G401.6 (cell line): ENCODE measurements around the gene GOLIM4.

Experiments used
- FAIRE-seq: peaks from 2 replicates; lab custom pipeline; 2012; peaks lifted over from hg19 to GRCh38; lab: Jason Lieb, UNC

Gene GOLIM4

DNA sequence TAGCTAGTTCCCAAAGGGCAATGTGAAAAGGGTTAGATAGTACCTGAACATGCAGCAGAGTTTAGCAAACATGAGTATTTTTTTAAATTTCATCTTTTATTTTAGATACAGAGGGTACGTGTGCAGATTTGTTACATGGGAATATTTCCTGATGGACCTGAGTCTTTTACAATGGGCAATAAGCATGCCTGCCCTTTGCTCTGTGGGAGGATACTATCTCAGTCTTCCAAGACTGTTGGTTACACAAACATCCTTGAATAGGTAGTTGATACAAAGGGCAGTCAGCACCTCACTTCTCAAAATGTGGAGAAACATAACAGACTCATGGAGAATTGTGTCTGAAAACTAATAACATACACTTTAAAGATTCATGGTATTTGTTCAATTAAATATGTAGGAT is 103.3 kb downstream of the GOLIM4 start:
- FAIRE-seq: no peak

GRCh38 chr3:167991213-167991612 is 104.5 kb downstream of the GOLIM4 start:
- no peak for FAIRE-seq

- FAIRE-seq: no peak
Observed at GRCh38 chr3:167989999-167990398, 105.7 kb downstream of the GOLIM4 start.

GRCh38 chr3:167989066-167989465 is 106.7 kb downstream of the GOLIM4 start:
- no peak for FAIRE-seq

DNA sequence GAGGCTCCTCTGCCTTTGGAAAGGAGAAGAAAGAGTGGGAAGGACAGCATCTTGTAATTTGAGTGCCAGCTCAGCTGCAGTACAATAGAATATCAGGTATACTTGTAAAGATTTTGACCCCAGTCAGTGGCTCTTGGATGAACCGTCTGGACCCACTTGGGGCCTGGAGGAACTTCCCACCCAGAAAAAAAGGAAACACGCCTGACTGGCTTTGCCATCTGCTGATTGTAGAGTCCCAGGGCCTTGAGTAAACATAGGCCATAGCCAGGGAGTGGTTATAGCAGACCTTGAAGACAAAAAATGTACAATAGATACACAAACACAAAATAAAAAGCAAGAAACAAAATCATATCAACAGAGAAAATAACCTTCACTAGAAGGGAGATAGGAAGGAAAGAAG is 112.1 kb downstream of the GOLIM4 start:
- FAIRE-seq: no peak

- FAIRE-seq: no peak
Observed at GRCh38 chr3:167978486-167978885, 117.2 kb downstream of the GOLIM4 start.

- no peak for FAIRE-seq
Observed at GRCh38 chr3:167978071-167978470, 117.7 kb downstream of the GOLIM4 start.

GRCh38 chr3:167976516-167977361 is 119.0 kb downstream of the GOLIM4 start:
- no peak for FAIRE-seq

DNA sequence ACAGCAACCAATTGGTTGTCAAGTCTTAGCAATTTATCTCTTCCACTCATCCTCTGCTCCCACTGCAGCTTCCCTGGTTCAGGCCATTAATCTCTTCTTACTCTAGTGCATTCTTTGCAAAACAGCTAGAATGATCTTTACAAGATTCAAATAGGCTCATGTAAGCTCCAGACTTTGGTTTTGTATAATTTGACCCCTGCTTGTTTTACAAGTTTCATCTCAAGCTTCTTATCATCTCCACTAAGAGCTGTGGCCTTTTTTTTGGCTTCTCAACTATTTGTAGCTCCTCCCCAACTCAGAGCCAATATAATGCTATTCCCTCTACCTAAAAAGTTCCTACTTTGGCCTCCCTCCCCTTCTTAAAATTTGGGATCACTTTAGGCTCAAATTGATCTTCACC is 121.8 kb downstream of the GOLIM4 start:
- FAIRE-seq: no peak

DNA sequence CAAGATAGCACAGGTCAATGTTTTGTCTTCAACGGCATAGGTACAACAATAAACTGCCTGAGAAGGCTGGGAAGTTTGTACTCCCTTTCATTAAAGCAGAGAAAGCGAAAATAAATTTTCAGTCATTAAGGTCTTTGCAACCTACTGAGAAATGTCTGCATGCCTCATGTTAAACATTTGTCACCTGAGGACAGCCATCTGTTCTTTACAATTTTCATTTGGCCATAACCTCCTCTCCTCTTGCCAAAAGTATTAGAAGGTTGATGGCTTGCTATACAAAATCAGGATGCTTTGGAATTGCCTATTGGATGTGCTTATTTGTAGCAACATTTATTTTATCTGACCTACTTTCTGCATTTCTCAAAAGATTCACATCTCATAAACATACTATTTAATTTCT is 122.7 kb downstream of the GOLIM4 start:
- FAIRE-seq: no peak

GRCh38 chr3:167972502-167972901 is 123.2 kb downstream of the GOLIM4 start:
- no peak for FAIRE-seq

DNA sequence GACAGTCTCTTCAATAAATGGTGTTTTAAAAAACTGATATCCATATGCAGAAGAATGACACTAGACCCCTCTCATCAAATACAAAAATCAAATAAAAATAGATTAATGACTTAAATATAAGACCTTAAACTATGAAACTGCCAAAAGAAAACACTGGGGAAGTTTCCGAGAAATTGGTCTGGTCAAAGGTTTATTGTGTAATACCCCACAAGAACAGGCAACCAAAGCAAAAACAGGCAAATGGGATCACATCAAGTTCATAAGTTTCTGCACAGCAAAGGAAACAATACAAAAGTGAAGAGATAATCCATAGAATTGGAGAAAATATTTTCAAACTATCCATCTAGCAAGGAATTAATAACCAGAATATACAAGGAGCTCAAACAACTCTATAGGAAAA is 126.2 kb downstream of the GOLIM4 start:
- no peak for FAIRE-seq

GRCh38 chr3:167967257-167968036 is 128.3 kb downstream of the GOLIM4 start:
- FAIRE-seq: no peak
